ENCODE data around the gene BNC2.

- TF ChIP-seq, protein P1, sequence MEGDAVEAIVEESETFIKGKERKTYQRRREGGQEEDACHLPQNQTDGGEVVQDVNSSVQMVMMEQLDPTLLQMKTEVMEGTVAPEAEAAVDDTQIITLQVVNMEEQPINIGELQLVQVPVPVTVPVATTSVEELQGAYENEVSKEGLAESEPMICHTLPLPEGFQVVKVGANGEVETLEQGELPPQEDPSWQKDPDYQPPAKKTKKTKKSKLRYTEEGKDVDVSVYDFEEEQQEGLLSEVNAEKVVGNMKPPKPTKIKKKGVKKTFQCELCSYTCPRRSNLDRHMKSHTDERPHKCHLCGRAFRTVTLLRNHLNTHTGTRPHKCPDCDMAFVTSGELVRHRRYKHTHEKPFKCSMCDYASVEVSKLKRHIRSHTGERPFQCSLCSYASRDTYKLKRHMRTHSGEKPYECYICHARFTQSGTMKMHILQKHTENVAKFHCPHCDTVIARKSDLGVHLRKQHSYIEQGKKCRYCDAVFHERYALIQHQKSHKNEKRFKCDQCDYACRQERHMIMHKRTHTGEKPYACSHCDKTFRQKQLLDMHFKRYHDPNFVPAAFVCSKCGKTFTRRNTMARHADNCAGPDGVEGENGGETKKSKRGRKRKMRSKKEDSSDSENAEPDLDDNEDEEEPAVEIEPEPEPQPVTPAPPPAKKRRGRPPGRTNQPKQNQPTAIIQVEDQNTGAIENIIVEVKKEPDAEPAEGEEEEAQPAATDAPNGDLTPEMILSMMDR (conservative IDR thresholded peaks at IDR 0.05; ENCODE audit: low read depth, low read length) = no peak
- TF ChIP-seq EZH2 (IDR thresholded peaks at IDR 0.05; ENCODE audit: low read length, unreplicated experiment) (no peak), EZH2phosphoT487 (IDR thresholded peaks at IDR 0.05; ENCODE audit: borderline replicate concordance, low read length) (no peak)
Observed at GRCh38 chr9:16377311-16377710, 493.2 kb downstream of the BNC2 start.
